Fibroblast of mammary gland (primary cell): ENCODE data around the gene CATSPER4.

Experiments used
- DNase-seq: peaks from one replicate; pipeline ENCODE4 v3.0.0-alpha.2; 2010; ENCODE audit warnings: low read depth
- H3K4me3 ChIP-seq: 2 replicates; pipeline ENCODE4 v1.5.1; 2011; ENCODE audit warnings: low read depth, mild to moderate bottlenecking, low read length, moderate library complexity; ENCODE audit not compliant: control insufficient read depth
- TF ChIP-seq, protein P1 (sequence below): conservative IDR thresholded peaks from 2 replicates; pipeline ENCODE4 v1.5.1; 2011; ENCODE audit warnings: low read depth, low read length, inconsistent platforms; ENCODE audit not compliant: control insufficient read depth, insufficient read depth

The CATSPER4 gene

DNA sequence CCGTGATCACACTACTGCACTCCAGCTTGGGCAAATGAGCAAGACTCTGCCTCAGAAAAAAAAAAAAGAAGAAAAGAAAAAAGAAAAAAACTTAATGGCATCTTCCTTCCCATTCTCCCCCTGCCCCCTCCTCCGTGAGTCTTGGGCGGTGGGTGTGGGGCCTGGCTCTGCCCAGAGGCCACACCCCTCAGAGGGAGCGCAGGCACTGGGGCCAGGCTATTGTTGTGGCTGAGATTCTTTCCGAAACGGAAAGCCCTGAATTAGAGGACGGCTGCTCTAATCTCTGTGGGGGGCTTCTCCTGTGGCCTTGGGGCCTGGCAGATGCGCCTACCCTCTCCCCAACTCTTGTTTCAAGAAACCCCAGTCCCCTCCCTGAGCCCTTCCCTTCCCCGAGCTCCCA, 35.7 kb upstream of the CATSPER4 start:
- H3K4me3 ChIP-seq = no peak overlapping the region
- DNase-seq = no peak
- TF ChIP-seq, protein P1, sequence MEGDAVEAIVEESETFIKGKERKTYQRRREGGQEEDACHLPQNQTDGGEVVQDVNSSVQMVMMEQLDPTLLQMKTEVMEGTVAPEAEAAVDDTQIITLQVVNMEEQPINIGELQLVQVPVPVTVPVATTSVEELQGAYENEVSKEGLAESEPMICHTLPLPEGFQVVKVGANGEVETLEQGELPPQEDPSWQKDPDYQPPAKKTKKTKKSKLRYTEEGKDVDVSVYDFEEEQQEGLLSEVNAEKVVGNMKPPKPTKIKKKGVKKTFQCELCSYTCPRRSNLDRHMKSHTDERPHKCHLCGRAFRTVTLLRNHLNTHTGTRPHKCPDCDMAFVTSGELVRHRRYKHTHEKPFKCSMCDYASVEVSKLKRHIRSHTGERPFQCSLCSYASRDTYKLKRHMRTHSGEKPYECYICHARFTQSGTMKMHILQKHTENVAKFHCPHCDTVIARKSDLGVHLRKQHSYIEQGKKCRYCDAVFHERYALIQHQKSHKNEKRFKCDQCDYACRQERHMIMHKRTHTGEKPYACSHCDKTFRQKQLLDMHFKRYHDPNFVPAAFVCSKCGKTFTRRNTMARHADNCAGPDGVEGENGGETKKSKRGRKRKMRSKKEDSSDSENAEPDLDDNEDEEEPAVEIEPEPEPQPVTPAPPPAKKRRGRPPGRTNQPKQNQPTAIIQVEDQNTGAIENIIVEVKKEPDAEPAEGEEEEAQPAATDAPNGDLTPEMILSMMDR = no peak

DNA sequence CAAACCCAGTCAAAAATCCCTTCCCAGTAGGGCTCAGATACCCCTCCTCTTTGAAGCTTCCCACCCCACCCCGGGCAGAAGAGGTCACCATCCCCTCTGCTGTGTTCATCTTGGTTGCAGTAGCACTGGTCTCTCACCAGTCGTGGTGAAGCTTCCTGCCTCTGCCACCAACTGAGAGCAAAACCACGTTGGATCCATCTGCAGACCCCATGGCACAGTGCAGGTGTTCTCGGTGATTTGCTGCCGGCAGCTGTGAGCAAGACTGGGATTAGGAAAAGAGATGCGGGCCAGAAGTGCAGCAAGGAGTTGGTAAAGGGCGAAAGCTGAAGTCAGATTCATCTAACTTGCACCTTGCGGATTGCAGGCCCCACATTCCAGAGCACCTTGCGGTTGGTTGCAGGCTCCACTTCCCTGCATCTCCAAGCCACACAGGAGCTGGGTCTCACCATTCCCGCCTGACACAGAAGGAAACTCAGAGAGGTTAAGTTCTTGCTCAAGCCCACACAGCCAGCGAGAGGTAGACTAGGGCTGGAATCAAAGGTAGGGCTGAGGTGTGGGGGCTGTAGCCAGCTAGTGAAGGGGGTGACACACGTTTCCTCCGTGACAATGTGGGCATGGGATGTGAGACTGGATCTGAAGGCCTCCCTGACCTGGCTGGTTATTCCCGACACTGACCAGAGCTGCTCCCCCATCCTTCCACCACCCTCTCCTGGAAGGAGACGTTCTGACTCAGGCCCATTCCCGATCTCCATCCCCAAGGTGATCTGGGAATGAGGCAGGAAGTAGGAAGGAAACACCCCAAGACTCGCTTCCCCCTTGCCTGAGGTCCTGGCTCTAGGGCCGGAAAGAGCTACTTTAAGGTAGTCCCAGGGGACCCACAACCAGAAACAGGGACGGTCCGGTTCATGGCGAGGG, 34.8 kb upstream of the CATSPER4 start:
- no peak overlapping the region for H3K4me3 ChIP-seq
- no peak for DNase-seq
- TF ChIP-seq, protein P1 = no peak

DNA sequence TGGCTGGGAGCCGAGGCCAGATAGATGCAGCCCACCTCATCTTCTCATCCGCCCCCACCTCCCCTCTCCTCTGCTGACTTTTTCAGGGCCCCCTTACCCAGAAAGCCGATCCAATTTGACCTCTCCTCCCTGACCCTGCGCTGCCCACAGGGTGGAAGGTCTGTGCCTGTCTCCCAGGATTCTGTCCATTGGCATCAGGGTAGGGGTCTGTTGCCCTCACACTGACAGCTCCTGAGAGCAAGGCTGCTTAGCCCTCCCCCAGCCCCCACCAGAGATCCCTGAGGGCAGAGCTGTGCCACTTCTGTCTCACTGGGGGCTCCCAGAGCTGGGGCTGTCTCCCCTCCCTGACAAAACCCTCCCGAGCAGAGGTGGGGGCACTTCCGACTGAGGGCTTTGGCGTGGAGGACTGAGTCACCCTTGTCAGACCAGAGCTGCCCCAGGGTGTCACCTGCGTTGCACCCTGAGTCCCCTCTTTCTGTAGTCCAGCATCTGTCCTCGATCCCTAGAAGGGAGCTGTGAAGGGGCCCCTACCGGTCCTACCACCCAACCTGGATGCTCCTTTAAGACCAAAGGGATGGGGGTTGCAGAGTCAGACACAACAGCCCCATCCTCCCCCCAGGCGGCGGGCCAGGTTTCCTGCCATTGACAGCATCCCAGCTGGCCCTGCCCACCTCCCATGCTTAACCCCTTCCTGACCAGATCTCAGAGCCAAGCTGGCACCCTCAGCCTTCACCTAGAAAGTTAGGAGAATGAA, 33.9 kb upstream of the CATSPER4 start:
- no peak overlapping the region for H3K4me3 ChIP-seq
- DNase-seq = no peak
- TF ChIP-seq, protein P1 = no peak

DNA sequence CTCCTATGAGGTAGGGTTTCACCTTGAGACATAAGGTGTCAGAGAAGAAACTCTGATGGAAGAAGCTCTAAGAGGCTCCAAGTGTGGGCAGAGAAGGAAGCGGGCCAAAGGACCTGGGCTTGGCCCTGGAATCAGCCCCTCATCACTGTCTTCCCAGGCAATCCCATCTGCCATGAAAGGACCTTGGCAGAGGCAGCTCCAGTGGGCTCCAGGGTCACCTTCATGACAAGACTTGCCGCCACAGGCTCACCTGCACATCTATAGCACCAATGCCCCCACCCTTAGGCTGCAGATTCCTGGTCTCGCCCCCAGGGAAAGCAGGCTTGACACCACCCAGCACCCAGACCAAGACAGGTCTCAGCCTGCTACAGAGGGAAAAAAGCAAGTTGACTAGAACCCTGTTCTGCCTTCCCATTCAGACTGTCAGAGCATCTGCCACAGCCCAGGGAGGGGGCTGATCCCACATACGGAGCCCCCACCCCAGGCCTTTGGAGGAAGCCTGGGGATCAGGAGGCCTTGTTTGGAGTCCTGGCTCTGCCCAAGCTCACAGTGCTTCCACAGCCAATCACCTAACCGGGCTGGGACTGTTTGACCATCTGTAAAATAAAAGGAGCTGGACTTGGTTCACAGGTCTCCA, 32.0 kb upstream of the CATSPER4 start:
- TF ChIP-seq, protein P1 = no peak
- DNase-seq = no peak
- no peak overlapping the region for H3K4me3 ChIP-seq

DNA sequence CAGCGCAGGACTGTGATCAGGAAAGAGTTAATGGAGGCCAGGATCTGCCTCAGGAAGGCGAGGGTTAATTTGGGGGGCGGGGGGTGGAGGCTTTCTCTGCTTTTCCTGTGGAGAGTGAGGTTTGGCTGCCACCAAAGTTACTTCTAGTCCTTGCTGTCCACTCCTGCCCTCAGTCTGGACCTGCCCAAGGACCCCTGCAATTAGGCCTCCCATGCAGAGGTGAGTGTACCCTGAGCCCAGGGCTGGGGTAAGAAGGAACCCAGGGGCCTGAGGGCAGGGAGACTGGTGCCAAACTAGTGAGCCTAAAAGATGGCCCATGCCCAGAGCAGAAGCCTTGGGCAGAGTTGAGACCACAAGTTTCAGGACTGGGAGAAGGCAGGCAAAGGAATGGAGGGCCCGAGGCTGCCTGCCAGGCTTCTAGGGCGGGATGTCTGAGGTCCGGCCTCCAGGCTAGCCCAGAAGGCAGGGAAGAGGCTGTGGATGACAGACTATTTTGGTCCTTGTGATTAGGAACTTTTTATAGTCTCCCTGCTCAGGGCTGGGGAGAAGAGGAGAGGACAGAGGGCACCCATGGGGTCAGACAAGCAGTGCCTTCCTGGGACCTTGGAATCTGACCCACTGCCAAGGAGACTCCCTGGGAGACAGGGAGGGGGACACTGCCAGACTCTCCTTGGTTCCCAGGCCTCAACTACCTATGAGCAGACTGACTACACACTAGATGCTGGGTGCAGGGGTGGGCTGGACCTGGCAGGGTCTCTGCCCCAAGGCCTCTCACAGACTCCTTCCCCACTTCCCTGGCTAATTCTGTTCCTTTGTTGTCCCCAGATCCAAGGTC, 31.3 kb upstream of the CATSPER4 start, which contains the start of gene FAM110D:
FAM110D (plus strand) TSS at position 172 of the 835 bp plus-strand sequence. CDS start 2,213 bp downstream, outside the sequence.
- H3K4me3 ChIP-seq = no peak within 1 kb of the TSS
- TF ChIP-seq, protein P1 = no peak
- no peak for DNase-seq

DNA sequence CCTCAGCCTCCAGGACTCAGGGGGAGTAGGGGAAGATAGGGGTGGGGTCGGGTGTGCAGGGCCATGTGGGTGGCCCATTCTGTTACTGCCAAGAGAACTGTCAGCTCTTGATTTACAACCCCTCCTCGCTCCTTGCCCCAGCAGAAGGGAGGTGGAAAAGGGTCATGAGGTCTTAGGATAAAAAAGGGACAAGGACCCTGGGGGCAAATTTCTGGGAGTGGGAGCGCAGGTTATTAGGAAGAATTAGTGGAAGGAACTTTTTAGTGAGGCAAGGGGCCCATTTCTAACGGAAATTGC, 30.7 kb upstream of the CATSPER4 start:
- no peak overlapping the region for H3K4me3 ChIP-seq
- TF ChIP-seq, protein P1 = no peak
- DNase-seq = no peak
